Activated naive CD4-positive, alpha-beta T cell treated with anti-CD3 and anti-CD28 coated beads, Interleukin-2, amount 10 ng/mL, durations not matched to agents 5 hours and 36 hours (primary cell): ENCODE data around the gene HSPA1B. TPM values are rescaled to one million over a fixed set of nuclear protein-coding genes. Genes with fewer than 3 reads are reported as not detected.

Experiments used
- total RNA-seq, 2 experiments: library from RNA; stranded (reverse); gene quantifications; one replicate each; pipeline ENCODE4 v1.2.3, GENCODE V29; 2021

Gene HSPA1B
- 10 to 100 TPM; 35.5 to 35.9 TPM for total RNA-seq

GRCh38 chr6:31827286-31828079 lies at the start of gene HSPA1B:
HSPA1B (plus strand) TSS chr6:31827738; CDS start chr6:31827951, 213 bp downstream.

DNA sequence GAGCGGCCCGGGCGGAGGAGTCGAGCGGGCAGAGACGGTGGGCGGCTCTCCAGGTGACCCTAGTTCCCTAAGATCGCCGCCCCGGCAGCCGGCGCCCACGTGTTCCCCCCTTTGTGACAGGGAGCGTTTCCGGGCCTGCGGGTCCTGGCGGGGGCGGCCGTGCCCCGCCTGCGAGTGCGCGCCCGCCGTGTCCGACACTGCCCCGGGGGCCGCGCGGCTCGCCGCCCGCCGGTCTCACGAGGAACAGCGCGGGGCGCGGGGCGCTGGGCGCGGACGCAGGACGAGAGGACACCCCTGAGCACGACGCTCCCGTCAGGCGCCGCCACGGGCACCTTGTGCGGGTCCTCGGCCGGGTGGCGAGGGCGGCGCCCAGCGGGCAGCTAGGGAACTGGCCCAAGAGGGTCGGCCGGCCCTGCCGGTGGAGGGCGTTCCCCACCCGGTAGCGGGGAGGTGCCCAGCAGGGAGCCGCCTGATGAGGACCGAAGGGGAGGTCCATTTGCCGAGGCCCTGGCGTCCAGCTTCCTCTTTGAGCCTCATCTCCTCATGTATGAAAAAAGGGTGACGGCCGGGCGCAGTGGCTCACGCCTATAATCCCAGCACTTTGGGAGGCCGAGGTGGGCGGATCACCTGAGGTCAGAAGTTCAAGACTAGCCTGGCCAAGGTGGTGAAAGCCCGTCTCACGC lies 31.8 kb upstream of the HSPA1B start, which contains the start of gene VARS1:
Gene VARS1 (minus strand): TSS at position 137 of the 683 bp plus-strand sequence. CDS start 535 bp downstream, outside the sequence.

GRCh38 chr6:31806470-31807272 lies 20.9 kb upstream of the HSPA1B start, which contains the start of gene LSM2:
LSM2 (minus strand) TSS chr6:31806966; CDS start chr6:31806757, 209 bp downstream.

GRCh38 chr6:31815025-31815838 lies 12.3 kb upstream of the HSPA1B start, which contains the start of the genes HSPA1A and HSPA1L:
HSPA1A (plus strand) TSS chr6:31815543; CDS start chr6:31815757, 214 bp downstream.
HSPA1L (minus strand) TSS chr6:31815283; CDS start chr6:31811972, 3,311 bp downstream.

GRCh38 chr6:31862344-31863235 lies 35.1 kb downstream of the HSPA1B start, which contains the start of gene NEU1:
NEU1 (minus strand) TSS chr6:31862821; CDS start chr6:31862776, 45 bp downstream.

GRCh38 chr6:31878726-31879125 lies 51.2 kb downstream of the HSPA1B start, which contains the start of gene SLC44A4:
SLC44A4 (minus strand) TSS chr6:31878997; CDS start chr6:31878980, 17 bp downstream.

Other genes with a start within 250 kb of the HSPA1B start
- gene LTB, start 245.3 kb upstream of the HSPA1B start, total RNA-seq, result 1,000 to 10,000 TPM; 1,438 to 1,452 TPM
- gene LST1, start 241.5 kb upstream of the HSPA1B start, total RNA-seq, result 10 to 100 TPM; 67.8 to 71.0 TPM
- 10 to 100 TPM; 27.6 to 28.8 TPM for gene NCR3, start 234.7 kb upstream of the HSPA1B start, total RNA-seq
- 10 to 100 TPM; 45.4 to 46.1 TPM for gene AIF1, start 212.5 kb upstream of the HSPA1B start, total RNA-seq
- 100 to 1,000 TPM; 210 to 211 TPM for gene PRRC2A, start 207.0 kb upstream of the HSPA1B start, total RNA-seq
- 100 to 1,000 TPM; 278 to 280 TPM for gene BAG6, start 175.1 kb upstream of the HSPA1B start, total RNA-seq
- 1 to 10 TPM; 3.8 to 3.9 TPM for gene APOM, start 171.8 kb upstream of the HSPA1B start, total RNA-seq
- gene C6orf47, start 167.0 kb upstream of the HSPA1B start, total RNA-seq, result 10 to 100 TPM; 23.6 to 24.2 TPM
- 10 to 100 TPM; 26.4 to 29.1 TPM for gene GPANK1, start 162.7 kb upstream of the HSPA1B start, total RNA-seq
- 100 to 1,000 TPM; 181 to 195 TPM for gene CSNK2B, start 161.7 kb upstream of the HSPA1B start, total RNA-seq
- 10 to 100 TPM; 20.3 to 23.5 TPM for gene LY6G5B, start 157.8 kb upstream of the HSPA1B start, total RNA-seq
- 1 to 10 TPM; 1.8 to 2.2 TPM for gene LY6G5C, start 146.7 kb upstream of the HSPA1B start, total RNA-seq
- gene ABHD16A, start 124.4 kb upstream of the HSPA1B start, total RNA-seq, result 10 to 100 TPM; 50.4 to 54.9 TPM
- not detected for gene LY6G6F, start 120.9 kb upstream of the HSPA1B start, total RNA-seq
- not detected for gene LY6G6D, start 112.4 kb upstream of the HSPA1B start, total RNA-seq
- gene LY6G6C, start 106.0 kb upstream of the HSPA1B start, total RNA-seq, result not detected
- gene MPIG6B, start 104.4 kb upstream of the HSPA1B start, total RNA-seq, result under 1 TPM; 0.22 to 0.43 TPM
- gene DDAH2, start 98.4 kb upstream of the HSPA1B start, total RNA-seq, result 10 to 100 TPM; 18.1 to 18.9 TPM
- 100 to 1,000 TPM; 534 to 538 TPM for gene CLIC1, start 91.2 kb upstream of the HSPA1B start, total RNA-seq
- 10 to 100 TPM; 47.4 to 47.7 TPM for gene MSH5, start 87.7 kb upstream of the HSPA1B start, total RNA-seq
- 10 to 100 TPM; 11.3 to 12.0 TPM for gene SAPCD1, start 65.1 kb upstream of the HSPA1B start, total RNA-seq
- 1 to 10 TPM; 3.8 to 3.9 TPM for gene VWA7, start 50.4 kb upstream of the HSPA1B start, total RNA-seq
- 10 to 100 TPM; 74.6 to 79.2 TPM for gene VARS1, start 32.0 kb upstream of the HSPA1B start, total RNA-seq
- 10 to 100 TPM; 72.5 to 75.6 TPM for gene LSM2, start 20.8 kb upstream of the HSPA1B start, total RNA-seq
- gene HSPA1L, start 12.5 kb upstream of the HSPA1B start, total RNA-seq, result 1 to 10 TPM; 3.7 to 3.8 TPM
- gene HSPA1A, start 12.2 kb upstream of the HSPA1B start, total RNA-seq, result 10 to 100 TPM; 75.8 to 83.8 TPM
- gene NEU1, start 35.1 kb downstream of the HSPA1B start, total RNA-seq, result 10 to 100 TPM; 23.4 to 23.7 TPM
- not detected for gene SLC44A4, start 51.3 kb downstream of the HSPA1B start, total RNA-seq
- gene EHMT2, start 70.0 kb downstream of the HSPA1B start, total RNA-seq, result 10 to 100 TPM; 60.9 to 61.4 TPM
- gene ZBTB12, start 74.3 kb downstream of the HSPA1B start, total RNA-seq, result 1 to 10 TPM; 1.5 to 2.4 TPM
- under 1 TPM; 0.51 to 0.93 TPM for gene C2, start 100.0 kb downstream of the HSPA1B start, total RNA-seq
- gene CFB, start 118.4 kb downstream of the HSPA1B start, total RNA-seq, result not detected
- 10 to 100 TPM; 60.9 to 61.7 TPM for gene NELFE, start 131.2 kb downstream of the HSPA1B start, total RNA-seq
- 10 to 100 TPM; 71.6 to 77.8 TPM for gene SKIC2, start 131.4 kb downstream of the HSPA1B start, total RNA-seq
- gene DXO, start 144.4 kb downstream of the HSPA1B start, total RNA-seq, result 10 to 100 TPM; 17.1 to 17.9 TPM
- 1 to 10 TPM; 4.2 to 6.2 TPM for gene C4A, start 154.3 kb downstream of the HSPA1B start, total RNA-seq
- gene C4B, start 187.1 kb downstream of the HSPA1B start, total RNA-seq, result 1 to 10 TPM; 3.4 to 3.5 TPM
- gene CYP21A2, start 210.7 kb downstream of the HSPA1B start, total RNA-seq, result not detected